Panc1 (cell line): ENCODE results near the gene PROX1. TPM values are rescaled to one million over a fixed set of nuclear protein-coding genes. Genes with fewer than 3 reads are reported as not detected.

Experiments
- ATAC-seq: fragments of 200-7000 bp; cut with Tn5 transposase; 2 replicates; pipeline ENCODE4 v1.9.1; 2020; ENCODE audit warnings: mild to moderate bottlenecking, moderate library complexity
- BruUV-seq: library from RNA; stranded (reverse); fragments of 400-500 nt; replicated peaks from 2 replicates; lab custom pipeline; 2021; lab: Mats Ljungman, UMichigan
- CTCF ChIA-PET: fragments of 300-600 bp; sonication (Branson Sonifier 250); formaldehyde crosslinking; loops from one replicate; lab custom pipeline; 2022; ENCODE audit warnings: antibody characterized with exemption; lab: Charles Lee
- POLR2A ChIA-PET: fragments of 300-600 bp; sonication (Branson Sonifier 250); formaldehyde crosslinking; loops from one replicate; lab custom pipeline; 2022; ENCODE audit warnings: antibody characterized with exemption; lab: Charles Lee
- DNase-seq: peaks from one replicate; pipeline ENCODE4 v3.0.0-alpha.2; 2010; ENCODE audit warnings: low read depth, low spot score
- H3K27ac ChIP-seq: 2 replicates; pipeline ENCODE4 v1.5.1; 2011; ENCODE audit warnings: mild to moderate bottlenecking, low read length, inconsistent platforms
- H3K27me3 ChIP-seq: fragments of 200-500 bp; sonication (Bioruptor generic); 2 replicates; pipeline ENCODE4 v1.6.0; 2014; ENCODE audit warnings: low read length, inconsistent platforms; ENCODE audit not compliant: control insufficient read depth, insufficient read depth
- H3K36me3 ChIP-seq: fragments of 200-500 bp; sonication (Bioruptor generic); 2 replicates; pipeline ENCODE4 v1.5.1; 2014; ENCODE audit warnings: inconsistent platforms, mild to moderate bottlenecking, low read length, moderate library complexity; ENCODE audit not compliant: control insufficient read depth, insufficient read depth
- H3K4me1 ChIP-seq: 2 replicates; pipeline ENCODE4 v1.5.1; 2011; ENCODE audit warnings: inconsistent platforms, mild to moderate bottlenecking, low read length, moderate library complexity; ENCODE audit not compliant: control insufficient read depth, insufficient read depth
- H3K4me3 ChIP-seq, 2 experiments: 2 replicates each; pipeline ENCODE4 v1.5.1; 2011 to 2012; ENCODE audit warnings: low read depth in 2 of 2, low read length in 2 of 2, mild to moderate bottlenecking in 2 of 2, inconsistent platforms in 1 of 2, moderate library complexity in 1 of 2
- H3K9me3 ChIP-seq: fragments of 200-500 bp; sonication (Bioruptor generic); 2 replicates; pipeline ENCODE4 v1.5.1; 2014; ENCODE audit warnings: low read depth, mild to moderate bottlenecking, inconsistent platforms, low read length, moderate library complexity; ENCODE audit not compliant: control insufficient read depth, insufficient read depth
- POLR2AphosphoS5 ChIP-seq: IDR thresholded peaks from 2 replicates; pipeline ENCODE4 v1.6.1; 2012; ENCODE audit warnings: mild to moderate bottlenecking, low read depth, low read length, moderate library complexity
- SIN3A ChIP-seq: IDR thresholded peaks from 2 replicates; pipeline ENCODE4 v1.6.1; 2012; ENCODE audit warnings: low read depth, mild to moderate bottlenecking, low read length, moderate library complexity, borderline replicate concordance; ENCODE audit not compliant: insufficient read depth
- TCF7L2 ChIP-seq: IDR thresholded peaks from 2 replicates; pipeline ENCODE4 v1.6.1; 2011; ENCODE audit warnings: mild to moderate bottlenecking, low read depth, low read length, inconsistent platforms
- in situ Hi-C: cut with HindIII; loops from 2 replicates; pipeline ENCODE4 v1.10.0; 2016; ENCODE audit warnings: low sequenced_read_pairs, low pct_unique_long_range_greater_than_20kb
- intact Hi-C: fragments of 100-400 bp; cut with micrococcal nuclease; formaldehyde crosslinking; loops from one replicate; pipeline ENCODE4 v1.10.0; 2022; ENCODE audit not compliant: unreplicated experiment
- total RNA-seq: library from RNA; stranded (reverse); gene quantifications from one replicate; pipeline ENCODE4 v1.2.1, GENCODE V29; 2021; ENCODE audit not compliant: unreplicated experiment
- TF ChIP-seq, protein P1 (sequence below), 2 experiments: IDR thresholded peaks; 2 replicates each; pipeline ENCODE4 v1.6.1; 2011 to 2012; ENCODE audit warnings: low read depth in 2 of 2, control low read depth in 1 of 2, low read length in 1 of 2, mild to moderate bottlenecking in 1 of 2, moderate library complexity in 1 of 2; ENCODE audit not compliant: insufficient read depth in 1 of 2
- TF ChIP-seq, protein P2 (sequence below): fragments of 450-650 bp; IDR thresholded peaks from 2 replicates; pipeline ENCODE4 v1.5.1; 2017; ENCODE audit warnings: mild to moderate bottlenecking

PROX1 gene
- total RNA-seq, 1 experiment from 2014 or later = 0.13 TPM

DNA sequence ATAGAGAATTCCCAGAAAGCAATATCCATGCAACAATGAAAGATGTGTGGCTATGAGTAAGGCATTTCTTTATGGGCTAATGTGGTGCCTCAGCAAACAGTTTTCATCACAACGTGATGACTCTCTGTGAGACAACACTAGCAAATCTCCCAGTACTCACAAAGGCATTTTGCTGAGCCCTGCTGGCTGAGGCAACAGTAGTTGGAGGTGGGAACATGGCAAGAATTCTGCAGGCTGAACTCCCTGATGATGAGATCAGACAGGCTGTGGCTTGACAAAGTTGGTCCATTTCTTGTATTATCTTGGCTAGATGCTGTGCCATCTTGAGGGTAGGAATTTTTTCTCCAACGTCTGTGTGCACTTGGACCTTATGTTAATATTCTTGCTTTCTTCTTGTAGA lies 24.6 kb downstream of the PROX1 start:
- in situ Hi-C loops = no loop called here
- no peaks in the 10 kb centered on the region for H3K36me3 ChIP-seq
- H3K9me3 ChIP-seq = no peaks in the 10 kb centered on the region
- ChIA-PET POLR2A (no interaction called here), CTCF (no interaction called here)
- H3K27me3 ChIP-seq = no peaks in the 10 kb centered on the region
- H3K4me3 ChIP-seq = no peak overlapping the region
- DNase-seq = no peak
- H3K4me1 ChIP-seq = no peaks in the 10 kb centered on the region
- no peak for ATAC-seq
- TF ChIP-seq SIN3A = no peak
- TF ChIP-seq, protein P1, sequence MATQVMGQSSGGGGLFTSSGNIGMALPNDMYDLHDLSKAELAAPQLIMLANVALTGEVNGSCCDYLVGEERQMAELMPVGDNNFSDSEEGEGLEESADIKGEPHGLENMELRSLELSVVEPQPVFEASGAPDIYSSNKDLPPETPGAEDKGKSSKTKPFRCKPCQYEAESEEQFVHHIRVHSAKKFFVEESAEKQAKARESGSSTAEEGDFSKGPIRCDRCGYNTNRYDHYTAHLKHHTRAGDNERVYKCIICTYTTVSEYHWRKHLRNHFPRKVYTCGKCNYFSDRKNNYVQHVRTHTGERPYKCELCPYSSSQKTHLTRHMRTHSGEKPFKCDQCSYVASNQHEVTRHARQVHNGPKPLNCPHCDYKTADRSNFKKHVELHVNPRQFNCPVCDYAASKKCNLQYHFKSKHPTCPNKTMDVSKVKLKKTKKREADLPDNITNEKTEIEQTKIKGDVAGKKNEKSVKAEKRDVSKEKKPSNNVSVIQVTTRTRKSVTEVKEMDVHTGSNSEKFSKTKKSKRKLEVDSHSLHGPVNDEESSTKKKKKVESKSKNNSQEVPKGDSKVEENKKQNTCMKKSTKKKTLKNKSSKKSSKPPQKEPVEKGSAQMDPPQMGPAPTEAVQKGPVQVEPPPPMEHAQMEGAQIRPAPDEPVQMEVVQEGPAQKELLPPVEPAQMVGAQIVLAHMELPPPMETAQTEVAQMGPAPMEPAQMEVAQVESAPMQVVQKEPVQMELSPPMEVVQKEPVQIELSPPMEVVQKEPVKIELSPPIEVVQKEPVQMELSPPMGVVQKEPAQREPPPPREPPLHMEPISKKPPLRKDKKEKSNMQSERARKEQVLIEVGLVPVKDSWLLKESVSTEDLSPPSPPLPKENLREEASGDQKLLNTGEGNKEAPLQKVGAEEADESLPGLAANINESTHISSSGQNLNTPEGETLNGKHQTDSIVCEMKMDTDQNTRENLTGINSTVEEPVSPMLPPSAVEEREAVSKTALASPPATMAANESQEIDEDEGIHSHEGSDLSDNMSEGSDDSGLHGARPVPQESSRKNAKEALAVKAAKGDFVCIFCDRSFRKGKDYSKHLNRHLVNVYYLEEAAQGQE (IDR thresholded peaks at IDR 0.05; ENCODE audit: insufficient read depth in 1 of 2, low read depth in 2 of 2, low read length in 1 of 2) = no peak
- H3K27ac ChIP-seq = no peak overlapping the region
- intact Hi-C loops = no loop called here
- no TSS peak for BruUV-seq

DNA sequence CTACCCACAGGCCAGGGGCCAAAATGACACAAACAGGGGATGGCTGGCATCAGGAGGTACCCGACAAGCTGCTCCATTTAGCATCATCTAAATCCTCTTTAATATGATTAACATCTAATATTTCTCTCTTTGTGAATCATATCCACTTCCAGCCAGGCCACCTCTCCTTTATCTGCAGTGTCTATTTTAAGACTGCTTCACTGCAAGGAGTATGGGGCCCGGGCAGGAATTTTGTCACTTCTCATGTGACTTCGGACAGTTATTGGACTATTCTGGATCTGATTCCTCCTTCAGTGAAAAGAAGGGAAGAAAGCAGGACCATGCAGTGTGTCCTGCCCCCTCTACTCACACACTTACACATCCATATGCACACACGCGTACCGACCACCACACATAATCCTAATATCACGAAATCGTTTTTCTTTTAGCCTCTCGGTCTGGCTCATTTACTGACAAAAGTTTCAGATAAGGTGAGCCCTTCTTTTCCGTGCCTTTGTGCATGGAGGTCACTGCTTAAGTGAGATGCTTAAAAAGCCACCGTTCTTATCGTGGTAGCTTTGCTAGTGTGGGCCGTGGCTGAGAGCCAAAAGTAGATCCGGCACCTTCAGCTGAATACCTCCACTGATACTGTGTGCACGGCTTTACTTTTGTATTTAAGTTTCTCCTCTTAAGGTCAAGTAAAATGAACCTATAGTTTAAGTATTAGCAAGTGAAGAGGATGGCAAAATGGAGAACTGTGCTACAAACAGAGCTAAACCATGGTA lies 26.0 kb downstream of the PROX1 start:
- in situ Hi-C loops (no loop called here), intact Hi-C loops (no loop called here)
- ChIA-PET CTCF (no interaction called here), POLR2A (no interaction called here)
- no peak for DNase-seq
- no peak overlapping the region for H3K27ac ChIP-seq
- BruUV-seq = no TSS peak
- no peak for ATAC-seq
- no peaks in the 10 kb centered on the region for H3K9me3 ChIP-seq
- no peaks in the 10 kb centered on the region for H3K36me3 ChIP-seq
- H3K4me3 ChIP-seq = no peak overlapping the region
- TF ChIP-seq TCF7L2 = no peak
- TF ChIP-seq SIN3A = no peak
- no peak for TF ChIP-seq POLR2AphosphoS5
- TF ChIP-seq, protein P1 (IDR thresholded peaks at IDR 0.05; ENCODE audit: insufficient read depth in 1 of 2, low read depth in 2 of 2, low read length in 1 of 2) = no peak
- TF ChIP-seq, protein P2, sequence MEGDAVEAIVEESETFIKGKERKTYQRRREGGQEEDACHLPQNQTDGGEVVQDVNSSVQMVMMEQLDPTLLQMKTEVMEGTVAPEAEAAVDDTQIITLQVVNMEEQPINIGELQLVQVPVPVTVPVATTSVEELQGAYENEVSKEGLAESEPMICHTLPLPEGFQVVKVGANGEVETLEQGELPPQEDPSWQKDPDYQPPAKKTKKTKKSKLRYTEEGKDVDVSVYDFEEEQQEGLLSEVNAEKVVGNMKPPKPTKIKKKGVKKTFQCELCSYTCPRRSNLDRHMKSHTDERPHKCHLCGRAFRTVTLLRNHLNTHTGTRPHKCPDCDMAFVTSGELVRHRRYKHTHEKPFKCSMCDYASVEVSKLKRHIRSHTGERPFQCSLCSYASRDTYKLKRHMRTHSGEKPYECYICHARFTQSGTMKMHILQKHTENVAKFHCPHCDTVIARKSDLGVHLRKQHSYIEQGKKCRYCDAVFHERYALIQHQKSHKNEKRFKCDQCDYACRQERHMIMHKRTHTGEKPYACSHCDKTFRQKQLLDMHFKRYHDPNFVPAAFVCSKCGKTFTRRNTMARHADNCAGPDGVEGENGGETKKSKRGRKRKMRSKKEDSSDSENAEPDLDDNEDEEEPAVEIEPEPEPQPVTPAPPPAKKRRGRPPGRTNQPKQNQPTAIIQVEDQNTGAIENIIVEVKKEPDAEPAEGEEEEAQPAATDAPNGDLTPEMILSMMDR = no peak
- H3K27me3 ChIP-seq = peaks cover 9% of the 10 kb centered on the region; the same call in 1 of the 2 replicates
- no peaks in the 10 kb centered on the region for H3K4me1 ChIP-seq
